ENCODE measurements around the gene UTRN.
A peak's percentile ranks its signal among the peaks of the same experiment; 100 is the strongest.

Gene UTRN

DNA sequence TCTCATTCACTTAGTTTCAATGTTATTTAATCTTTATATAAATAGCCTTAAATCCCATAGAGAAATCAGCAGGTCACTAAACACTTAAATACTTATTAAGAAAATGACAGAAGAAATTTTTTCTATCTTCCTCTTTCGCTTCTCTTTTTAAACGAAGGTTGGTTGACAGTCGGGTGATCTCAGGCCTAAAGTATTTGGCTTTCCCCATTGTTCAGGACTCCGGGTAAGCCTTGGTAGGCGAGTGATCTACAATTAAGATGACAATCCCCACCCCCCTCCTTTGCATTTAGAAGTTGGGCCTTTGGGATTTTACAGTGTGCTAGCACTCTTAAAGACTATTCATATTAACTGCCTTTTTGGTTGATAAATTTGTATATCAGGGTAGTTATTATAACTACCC, 19.7 kb upstream of the UTRN start:
- Histone ChIP-seq H3K9me3 (ENCODE audit: insufficient read depth, low read length) (no peaks in the 10 kb centered on the region), H3K27me3 (ENCODE audit: low read depth, low read length) (peaks cover 4% of the 10 kb centered on the region), H3K27ac (ENCODE audit: low read length) (no peak overlapping the region), H3K4me1 (ENCODE audit: low read length) (peaks cover 10% of the 10 kb centered on the region), H3K9ac (ENCODE audit: low read length) (no peak overlapping the region), H3K4me3 (ENCODE audit: low read length) (no peak overlapping the region), H2AFZ (ENCODE audit: low read depth, low read length) (no peak overlapping the region), H3K4me2 (ENCODE audit: low read length) (0 out of 2 replicates have a peak overlapping the region, but pooled peaks have one; percentile 24), H3K36me3 (replicated peaks; ENCODE audit: low read depth, low read length) (no peaks in the 10 kb centered on the region), H4K20me1 (ENCODE audit: insufficient read depth, low read length) (no peaks in the 10 kb centered on the region), H3K79me2 (ENCODE audit: low read length) (no peaks in the 10 kb centered on the region)
- no peak for TF ChIP-seq EZH2phosphoT487 (IDR thresholded peaks at IDR 0.05; ENCODE audit: low read depth)
- TF ChIP-seq, protein P1, sequence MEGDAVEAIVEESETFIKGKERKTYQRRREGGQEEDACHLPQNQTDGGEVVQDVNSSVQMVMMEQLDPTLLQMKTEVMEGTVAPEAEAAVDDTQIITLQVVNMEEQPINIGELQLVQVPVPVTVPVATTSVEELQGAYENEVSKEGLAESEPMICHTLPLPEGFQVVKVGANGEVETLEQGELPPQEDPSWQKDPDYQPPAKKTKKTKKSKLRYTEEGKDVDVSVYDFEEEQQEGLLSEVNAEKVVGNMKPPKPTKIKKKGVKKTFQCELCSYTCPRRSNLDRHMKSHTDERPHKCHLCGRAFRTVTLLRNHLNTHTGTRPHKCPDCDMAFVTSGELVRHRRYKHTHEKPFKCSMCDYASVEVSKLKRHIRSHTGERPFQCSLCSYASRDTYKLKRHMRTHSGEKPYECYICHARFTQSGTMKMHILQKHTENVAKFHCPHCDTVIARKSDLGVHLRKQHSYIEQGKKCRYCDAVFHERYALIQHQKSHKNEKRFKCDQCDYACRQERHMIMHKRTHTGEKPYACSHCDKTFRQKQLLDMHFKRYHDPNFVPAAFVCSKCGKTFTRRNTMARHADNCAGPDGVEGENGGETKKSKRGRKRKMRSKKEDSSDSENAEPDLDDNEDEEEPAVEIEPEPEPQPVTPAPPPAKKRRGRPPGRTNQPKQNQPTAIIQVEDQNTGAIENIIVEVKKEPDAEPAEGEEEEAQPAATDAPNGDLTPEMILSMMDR (IDR thresholded peaks at IDR 0.05; ENCODE audit: low read depth, low read length) = no peak

DNA sequence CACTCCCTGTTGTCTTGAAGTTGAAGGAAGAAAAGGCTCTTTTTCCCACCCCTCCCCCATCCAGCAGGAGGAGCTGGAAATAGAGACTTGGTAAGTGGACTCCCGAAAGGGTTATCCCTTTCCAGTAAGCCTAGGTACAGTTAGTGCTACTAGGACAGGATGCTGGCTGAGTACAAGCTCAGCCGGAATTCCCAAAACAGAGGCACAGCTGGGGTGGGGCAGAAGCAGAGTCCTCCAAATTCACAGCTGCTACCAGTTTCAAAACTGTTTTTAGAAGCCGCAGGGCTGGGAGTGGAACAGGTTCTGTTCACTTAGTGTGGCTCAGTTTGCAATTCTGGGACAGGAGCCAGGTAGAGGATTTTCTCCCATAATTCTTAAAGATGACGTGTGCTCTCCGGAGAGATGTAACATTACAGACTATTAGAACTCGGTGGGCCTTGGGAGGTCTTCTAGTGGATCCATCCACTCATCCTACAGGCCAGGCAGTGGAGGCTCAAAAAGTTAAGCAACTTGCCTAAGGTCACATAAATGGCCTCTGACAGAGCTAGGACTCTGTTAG, 19.0 kb upstream of the UTRN start:
- Histone ChIP-seq H3K4me2 (ENCODE audit: low read length) (no peak overlapping the region), H3K4me3 (ENCODE audit: low read length) (no peak overlapping the region), H2AFZ (ENCODE audit: low read depth, low read length) (no peak overlapping the region), H3K9me3 (ENCODE audit: insufficient read depth, low read length) (no peaks in the 10 kb centered on the region), H3K27ac (ENCODE audit: low read length) (no peak overlapping the region), H3K9ac (ENCODE audit: low read length) (no peak overlapping the region), H3K4me1 (ENCODE audit: low read length) (peaks cover 10% of the 10 kb centered on the region), H4K20me1 (ENCODE audit: insufficient read depth, low read length) (no peaks in the 10 kb centered on the region), H3K79me2 (ENCODE audit: low read length) (no peaks in the 10 kb centered on the region), H3K27me3 (ENCODE audit: low read depth, low read length) (peaks cover 4% of the 10 kb centered on the region), H3K36me3 (replicated peaks; ENCODE audit: low read depth, low read length) (no peaks in the 10 kb centered on the region)
- TF ChIP-seq EZH2phosphoT487 (IDR thresholded peaks at IDR 0.05; ENCODE audit: low read depth) = no peak
- TF ChIP-seq, protein P1 (IDR thresholded peaks at IDR 0.05; ENCODE audit: low read depth, low read length) = no peak

DNA sequence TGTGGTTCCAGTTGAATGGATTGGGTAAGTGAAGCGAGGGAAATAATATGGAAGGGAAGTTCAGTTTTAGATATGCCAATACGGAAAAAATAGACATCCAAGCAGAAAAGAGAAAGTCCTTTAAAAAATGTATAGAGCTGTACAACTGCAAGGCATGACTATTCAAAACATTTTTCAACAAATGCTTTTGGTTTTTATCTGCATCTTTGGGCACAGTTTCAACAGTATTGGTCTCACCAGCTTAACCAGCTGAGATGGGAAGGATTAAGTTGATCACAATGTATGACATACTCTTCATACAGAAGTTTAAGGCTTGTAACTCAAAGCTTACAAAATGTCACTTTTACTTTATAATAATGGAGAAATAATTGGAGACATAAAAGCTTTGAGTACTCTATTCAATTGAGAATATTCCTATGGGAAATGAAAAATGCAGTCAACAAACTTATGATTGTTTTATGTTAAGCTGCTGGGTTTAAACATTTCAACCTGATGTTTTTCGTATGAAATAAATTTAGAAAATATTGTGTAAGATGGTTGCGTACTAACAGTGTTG, 16.3 kb upstream of the UTRN start:
- H4K20me1 ChIP-seq (ENCODE audit: insufficient read depth, low read length) = no peaks in the 10 kb centered on the region
- H3K4me1 ChIP-seq (ENCODE audit: low read length) = peaks cover 10% of the 10 kb centered on the region
- no peak overlapping the region for H3K9ac ChIP-seq (ENCODE audit: low read length)
- no peaks in the 10 kb centered on the region for H3K36me3 ChIP-seq (replicated peaks; ENCODE audit: low read depth, low read length)
- no peak overlapping the region for H3K4me3 ChIP-seq (ENCODE audit: low read length)
- H3K27ac ChIP-seq (ENCODE audit: low read length) = no peak overlapping the region
- no peak overlapping the region for H3K4me2 ChIP-seq (ENCODE audit: low read length)
- no peaks in the 10 kb centered on the region for H3K79me2 ChIP-seq (ENCODE audit: low read length)
- peaks cover 4% of the 10 kb centered on the region for H3K27me3 ChIP-seq (ENCODE audit: low read depth, low read length)
- TF ChIP-seq, protein P1 (IDR thresholded peaks at IDR 0.05; ENCODE audit: low read depth, low read length) = no peak
- TF ChIP-seq EZH2phosphoT487 (IDR thresholded peaks at IDR 0.05; ENCODE audit: low read depth) = no peak
- H2AFZ ChIP-seq (ENCODE audit: low read depth, low read length) = no peak overlapping the region
- H3K9me3 ChIP-seq (ENCODE audit: insufficient read depth, low read length) = no peaks in the 10 kb centered on the region

DNA sequence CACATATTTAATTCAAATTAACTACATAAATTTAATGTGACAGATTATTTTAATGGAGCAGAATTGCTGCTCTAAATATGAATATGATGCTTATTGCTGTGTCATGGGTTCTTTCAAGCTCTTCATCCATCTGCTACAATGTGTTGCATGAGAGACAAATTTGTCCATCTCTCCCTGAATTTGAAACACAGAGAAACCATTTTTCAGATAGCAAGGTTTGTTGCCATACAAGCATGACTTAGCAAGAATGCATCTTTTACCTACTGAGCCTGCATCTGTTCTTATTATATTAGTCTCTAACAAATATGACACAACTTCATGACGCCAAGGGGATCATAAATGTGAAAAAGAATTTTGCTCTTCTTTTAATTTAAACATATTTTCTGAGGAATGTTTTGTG, 8.0 kb upstream of the UTRN start:
- no peaks in the 10 kb centered on the region for H3K79me2 ChIP-seq (ENCODE audit: low read length)
- no peak overlapping the region for H3K9ac ChIP-seq (ENCODE audit: low read length)
- H2AFZ ChIP-seq (ENCODE audit: low read depth, low read length) = no peak overlapping the region
- no peak overlapping the region for H3K4me3 ChIP-seq (ENCODE audit: low read length)
- TF ChIP-seq, protein P1 (IDR thresholded peaks at IDR 0.05; ENCODE audit: low read depth, low read length) = no peak
- TF ChIP-seq EZH2phosphoT487 (IDR thresholded peaks at IDR 0.05; ENCODE audit: low read depth) = no peak
- no peaks in the 10 kb centered on the region for H3K27me3 ChIP-seq (ENCODE audit: low read depth, low read length)
- no peak overlapping the region for H3K4me2 ChIP-seq (ENCODE audit: low read length)
- H3K36me3 ChIP-seq (replicated peaks; ENCODE audit: low read depth, low read length) = no peaks in the 10 kb centered on the region
- no peaks in the 10 kb centered on the region for H3K4me1 ChIP-seq (ENCODE audit: low read length)
- H3K27ac ChIP-seq (ENCODE audit: low read length) = no peak overlapping the region
- no peaks in the 10 kb centered on the region for H4K20me1 ChIP-seq (ENCODE audit: insufficient read depth, low read length)
- no peaks in the 10 kb centered on the region for H3K9me3 ChIP-seq (ENCODE audit: insufficient read depth, low read length)

Data from OCI-LY3 (cell line).